Measurements from ENCODE around the gene ZMYND12. TPM values are rescaled to one million over a fixed set of nuclear protein-coding genes. Genes with fewer than 3 reads are reported as not detected.

Gene ZMYND12
- total RNA-seq, 1 donor from 2014 or later: under 0.01 TPM

- Histone ChIP-seq H3K4me1 (ENCODE audit: control insufficient read depth in 3 of 3, insufficient read depth in 3 of 3, low read length in 3 of 3) (peaks cover 0 to 4% (median 0%) of the 10 kb centered on the region in 3 donors), H3K9ac (ENCODE audit: low read depth in 1 of 3, low read length in 3 of 3) (no peak overlapping the region), H3K27ac (ENCODE audit: low read depth, low read length) (no peak overlapping the region), H3K36me3 (ENCODE audit: control insufficient read depth in 3 of 3, insufficient read depth in 3 of 3, low read length in 3 of 3) (no peaks in the 10 kb centered on the region), H3K4me3 (ENCODE audit: low read length in 3 of 3) (no peak overlapping the region), H3K27me3 (ENCODE audit: control insufficient read depth in 3 of 3, insufficient read depth in 3 of 3, low read length in 3 of 3) (peaks cover 0 to 7% (median 3%) of the 10 kb centered on the region in 3 donors), H3K9me3 (ENCODE audit: control insufficient read depth in 3 of 3, low read length in 3 of 3) (no peaks in the 10 kb centered on the region)
Measured at GRCh38 chr1:42414551-42415496, 41.0 kb downstream of the ZMYND12 start.

GRCh38 chr1:42403880-42404400 is 51.9 kb downstream of the ZMYND12 start:
- H3K27me3 ChIP-seq (ENCODE audit: control insufficient read depth in 3 of 3, insufficient read depth in 3 of 3, low read length in 3 of 3): peaks cover 0 to 4% (median 3%) of the 10 kb centered on the region in 3 donors
- H3K4me1 ChIP-seq (ENCODE audit: control insufficient read depth in 3 of 3, insufficient read depth in 3 of 3, low read length in 3 of 3): no peaks in the 10 kb centered on the region
- no peak overlapping the region for H3K9ac ChIP-seq (ENCODE audit: low read depth in 1 of 3, low read length in 3 of 3)
- H3K9me3 ChIP-seq (ENCODE audit: control insufficient read depth in 3 of 3, low read length in 3 of 3): no peaks in the 10 kb centered on the region
- H3K36me3 ChIP-seq (ENCODE audit: control insufficient read depth in 3 of 3, insufficient read depth in 3 of 3, low read length in 3 of 3): no peaks in the 10 kb centered on the region
- no peak overlapping the region for H3K4me3 ChIP-seq (ENCODE audit: low read length in 3 of 3)
- H3K27ac ChIP-seq (ENCODE audit: low read depth, low read length): no peak overlapping the region

DNA sequence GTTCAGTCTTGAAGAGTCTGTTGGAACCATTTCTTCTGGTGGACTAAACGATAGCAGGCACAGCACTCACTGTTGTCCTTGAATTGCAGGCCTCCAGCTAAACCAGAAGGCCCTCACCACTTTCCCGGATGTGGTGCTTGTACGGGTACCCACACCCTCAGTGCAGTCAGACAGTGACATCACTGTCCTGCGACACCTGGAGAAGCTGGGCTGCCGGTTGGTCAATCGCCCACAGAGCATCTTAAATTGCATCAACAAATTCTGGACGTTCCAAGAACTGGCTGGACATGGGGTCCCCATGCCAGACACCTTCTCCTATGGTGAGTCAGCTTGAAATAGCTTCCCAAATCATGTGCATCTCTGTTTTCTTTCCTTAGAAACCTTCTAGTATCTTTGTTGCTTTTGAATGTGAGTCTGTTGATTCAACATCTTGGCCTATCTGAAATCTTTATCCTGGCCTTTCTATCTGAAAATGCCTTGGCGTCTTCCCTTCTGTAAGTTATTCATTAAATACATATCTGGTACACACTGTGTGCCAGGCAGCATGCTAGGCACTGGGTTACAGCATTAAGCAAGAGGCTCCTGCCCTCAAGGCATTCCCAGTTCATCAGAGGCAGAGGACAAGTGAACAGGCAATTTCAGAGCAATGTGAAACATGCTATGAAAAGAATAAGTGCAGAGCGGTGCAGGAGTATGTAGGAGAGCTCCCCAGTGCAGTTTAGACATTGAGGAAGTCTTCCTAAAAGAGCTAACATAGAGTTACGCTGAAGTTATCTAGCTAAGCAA is 56.3 kb downstream of the ZMYND12 start:
- Histone ChIP-seq H3K36me3 (ENCODE audit: control insufficient read depth in 3 of 3, insufficient read depth in 3 of 3, low read length in 3 of 3) (no peaks in the 10 kb centered on the region), H3K9ac (ENCODE audit: low read depth in 1 of 3, low read length in 3 of 3) (no peak overlapping the region), H3K4me1 (ENCODE audit: control insufficient read depth in 3 of 3, insufficient read depth in 3 of 3, low read length in 3 of 3) (no peaks in the 10 kb centered on the region), H3K27me3 (ENCODE audit: control insufficient read depth in 3 of 3, insufficient read depth in 3 of 3, low read length in 3 of 3) (peaks cover 0 to 6% (median 0%) of the 10 kb centered on the region in 3 donors), H3K9me3 (ENCODE audit: control insufficient read depth in 3 of 3, low read length in 3 of 3) (no peaks in the 10 kb centered on the region), H3K27ac (ENCODE audit: low read depth, low read length) (no peak overlapping the region), H3K4me3 (ENCODE audit: low read length in 3 of 3) (no peak overlapping the region)

- Histone ChIP-seq H3K4me1 (ENCODE audit: control insufficient read depth in 3 of 3, insufficient read depth in 3 of 3, low read length in 3 of 3) (peaks cover 0 to 2% (median 0%) of the 10 kb centered on the region in 3 donors), H3K9ac (ENCODE audit: low read depth in 1 of 3, low read length in 3 of 3) (no peak overlapping the region)
Measured at GRCh38 chr1:42392967-42393848, 62.6 kb downstream of the ZMYND12 start.

DNA sequence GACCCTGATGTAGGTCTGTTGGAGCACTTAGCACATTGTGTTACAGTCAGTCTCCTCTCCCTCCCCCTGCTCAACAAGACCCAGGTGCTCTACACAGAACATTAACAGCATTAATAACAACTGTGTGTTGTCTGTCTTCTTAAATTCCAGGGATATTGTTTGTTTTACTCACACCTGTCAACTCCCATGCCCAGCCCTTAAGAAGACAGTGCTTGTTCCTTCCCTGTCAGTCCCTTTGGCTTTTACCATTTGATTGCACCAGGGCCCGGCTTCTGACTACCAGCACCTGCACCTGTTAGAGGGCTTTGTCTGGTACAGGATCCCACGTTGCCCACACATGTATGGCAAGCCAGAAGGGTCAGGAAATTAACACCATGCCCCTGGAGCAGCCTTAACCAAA is 63.6 kb downstream of the ZMYND12 start:
- Histone ChIP-seq H3K27me3 (ENCODE audit: control insufficient read depth in 3 of 3, insufficient read depth in 3 of 3, low read length in 3 of 3) (no peaks in the 10 kb centered on the region), H3K36me3 (ENCODE audit: control insufficient read depth in 3 of 3, insufficient read depth in 3 of 3, low read length in 3 of 3) (no peaks in the 10 kb centered on the region), H3K4me3 (ENCODE audit: low read length in 3 of 3) (no peak overlapping the region), H3K9me3 (ENCODE audit: control insufficient read depth in 3 of 3, low read length in 3 of 3) (no peaks in the 10 kb centered on the region), H3K27ac (ENCODE audit: low read depth, low read length) (no peak overlapping the region), H3K9ac (ENCODE audit: low read depth in 1 of 3, low read length in 3 of 3) (no peak overlapping the region), H3K4me1 (ENCODE audit: control insufficient read depth in 3 of 3, insufficient read depth in 3 of 3, low read length in 3 of 3) (peaks cover 0 to 2% (median 0%) of the 10 kb centered on the region in 3 donors)

More at GRCh38 chr1:42392967-42393848, 62.6 kb downstream of the ZMYND12 start:
- no peaks in the 10 kb centered on the region for H3K9me3 ChIP-seq (ENCODE audit: control insufficient read depth in 3 of 3, low read length in 3 of 3)
- H3K27ac ChIP-seq (ENCODE audit: low read depth, low read length): no peak overlapping the region
- H3K27me3 ChIP-seq (ENCODE audit: control insufficient read depth in 3 of 3, insufficient read depth in 3 of 3, low read length in 3 of 3): peaks cover 0 to 3% (median 0%) of the 10 kb centered on the region in 3 donors
- no peak overlapping the region for H3K4me3 ChIP-seq (ENCODE audit: low read length in 3 of 3)
- no peaks in the 10 kb centered on the region for H3K36me3 ChIP-seq (ENCODE audit: control insufficient read depth in 3 of 3, insufficient read depth in 3 of 3, low read length in 3 of 3)

DNA sequence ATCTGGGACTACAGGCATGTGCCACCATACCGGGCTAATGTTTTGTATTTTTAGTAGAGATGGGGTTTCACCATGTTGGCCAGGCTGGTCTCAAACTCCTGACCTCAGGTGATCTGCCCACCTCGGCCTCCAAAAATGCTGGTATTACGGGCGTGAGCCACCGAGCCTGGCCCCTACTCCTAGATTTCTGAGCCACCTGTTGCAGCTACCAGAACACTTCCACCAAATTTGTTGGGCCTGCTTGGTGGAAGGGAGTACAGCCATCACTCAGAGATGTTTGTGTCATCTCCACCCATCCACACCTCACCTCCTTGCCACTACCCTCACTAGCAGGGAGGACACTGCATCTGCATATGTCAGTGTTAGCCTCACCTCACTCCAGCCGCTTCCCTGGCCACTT is 69.8 kb downstream of the ZMYND12 start:
- H3K36me3 ChIP-seq (ENCODE audit: control insufficient read depth in 3 of 3, insufficient read depth in 3 of 3, low read length in 3 of 3): no peaks in the 10 kb centered on the region
- peaks cover 0 to 6% (median 5%) of the 10 kb centered on the region in 3 donors for H3K27me3 ChIP-seq (ENCODE audit: control insufficient read depth in 3 of 3, insufficient read depth in 3 of 3, low read length in 3 of 3)
- H3K27ac ChIP-seq (ENCODE audit: low read depth, low read length): no peak overlapping the region
- no peak overlapping the region for H3K4me3 ChIP-seq (ENCODE audit: low read length in 3 of 3)
- H3K9me3 ChIP-seq (ENCODE audit: control insufficient read depth in 3 of 3, low read length in 3 of 3): no peaks in the 10 kb centered on the region
- no peak overlapping the region for H3K9ac ChIP-seq (ENCODE audit: low read depth in 1 of 3, low read length in 3 of 3)
- peaks cover 2% of the 10 kb centered on the region in 3 donors for H3K4me1 ChIP-seq (ENCODE audit: control insufficient read depth in 3 of 3, insufficient read depth in 3 of 3, low read length in 3 of 3)

DNA sequence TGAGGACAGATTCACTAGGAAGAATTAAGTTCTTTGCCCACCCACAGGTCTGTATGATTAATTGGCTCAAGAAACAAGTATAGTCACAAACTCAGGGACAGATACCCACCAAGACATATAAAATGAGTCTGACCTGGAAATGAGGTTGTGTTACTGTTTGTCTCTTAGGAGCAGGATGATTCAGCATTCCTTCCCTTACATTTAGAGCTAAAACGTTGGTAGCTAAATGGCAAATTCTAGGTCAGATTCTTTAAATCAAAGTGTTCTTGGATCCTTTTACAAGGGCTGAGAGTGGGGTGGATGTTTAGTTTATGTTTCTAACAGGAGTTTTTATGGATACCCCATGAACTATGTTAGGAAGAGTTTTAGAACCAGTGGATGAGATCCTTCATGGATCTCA is 70.5 kb downstream of the ZMYND12 start:
- Histone ChIP-seq H3K9me3 (ENCODE audit: control insufficient read depth in 3 of 3, low read length in 3 of 3) (no peaks in the 10 kb centered on the region), H3K27ac (ENCODE audit: low read depth, low read length) (no peak overlapping the region), H3K4me3 (ENCODE audit: low read length in 3 of 3) (no peak overlapping the region), H3K36me3 (ENCODE audit: control insufficient read depth in 3 of 3, insufficient read depth in 3 of 3, low read length in 3 of 3) (no peaks in the 10 kb centered on the region), H3K27me3 (ENCODE audit: control insufficient read depth in 3 of 3, insufficient read depth in 3 of 3, low read length in 3 of 3) (peaks cover 0 to 7% (median 6%) of the 10 kb centered on the region in 3 donors), H3K4me1 (ENCODE audit: control insufficient read depth in 3 of 3, insufficient read depth in 3 of 3, low read length in 3 of 3) (peaks cover 4 to 5% (median 4%) of the 10 kb centered on the region in 3 donors), H3K9ac (ENCODE audit: low read depth in 1 of 3, low read length in 3 of 3) (no peak overlapping the region)

DNA sequence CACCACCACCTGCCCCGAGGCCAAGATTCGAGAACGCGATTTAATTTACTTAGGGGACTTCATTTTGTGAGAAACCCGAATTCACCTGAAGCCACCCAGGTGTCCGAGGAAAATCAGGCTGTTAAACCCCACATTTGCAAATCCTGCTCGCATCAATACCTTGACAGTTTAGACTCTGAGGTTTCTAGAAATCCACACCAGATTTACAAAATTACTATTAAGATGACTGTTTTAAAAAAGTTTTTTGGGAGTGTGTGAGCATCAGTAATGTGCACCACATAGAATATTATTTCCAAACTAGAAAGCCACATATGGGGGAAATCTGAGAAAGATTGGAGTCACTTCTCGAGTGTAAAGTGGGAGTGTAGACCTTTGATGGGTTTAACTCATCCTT is 74.5 kb downstream of the ZMYND12 start:
- peaks cover 5 to 9% (median 8%) of the 10 kb centered on the region in 3 donors for H3K4me1 ChIP-seq (ENCODE audit: control insufficient read depth in 3 of 3, insufficient read depth in 3 of 3, low read length in 3 of 3)
- peak overlapping the region; percentile 5 to 73 (median 47) for H3K9ac ChIP-seq (ENCODE audit: low read depth in 1 of 3, low read length in 3 of 3)
- H3K27ac ChIP-seq (ENCODE audit: low read depth, low read length): no peak overlapping the region
- peaks cover 0 to 7% (median 6%) of the 10 kb centered on the region in 3 donors for H3K27me3 ChIP-seq (ENCODE audit: control insufficient read depth in 3 of 3, insufficient read depth in 3 of 3, low read length in 3 of 3)
- H3K36me3 ChIP-seq (ENCODE audit: control insufficient read depth in 3 of 3, insufficient read depth in 3 of 3, low read length in 3 of 3): no peaks in the 10 kb centered on the region
- H3K9me3 ChIP-seq (ENCODE audit: control insufficient read depth in 3 of 3, low read length in 3 of 3): no peaks in the 10 kb centered on the region
- peak overlapping the region; percentile 64 to 73 (median 71) for H3K4me3 ChIP-seq (ENCODE audit: low read length in 3 of 3)

Data from skeletal muscle tissue (tissue), 4 donors.